Islet precursor cell (in vitro differentiated cells): ENCODE results near the gene ZSCAN25.
"Not testable (repeated sequence)": the region's sequence is repeated elsewhere in the genome, so short reads cannot be mapped to it uniquely, and the experiment has no call there.

ENCODE experiments used
- DNase-seq: peaks from one replicate; pipeline ENCODE4 v3.0.0-alpha.2; 2018

ZSCAN25 gene

GRCh38 chr7:99651290-99651689, 34.5 kb downstream of the ZSCAN25 start:
- DNase-seq: no peak

GRCh38 chr7:99652671-99653070, 35.9 kb downstream of the ZSCAN25 start:
- no peak for DNase-seq

GRCh38 chr7:99653269-99653668, 36.5 kb downstream of the ZSCAN25 start:
- DNase-seq: not testable (repeated sequence)

- DNase-seq: peak; percentile 66
Measured at GRCh38 chr7:99653754-99654153, 37.0 kb downstream of the ZSCAN25 start.

GRCh38 chr7:99654626-99655025, 37.9 kb downstream of the ZSCAN25 start:
- not testable (repeated sequence) for DNase-seq

GRCh38 chr7:99657879-99658278, 41.1 kb downstream of the ZSCAN25 start:
- not testable (repeated sequence) for DNase-seq

GRCh38 chr7:99665312-99666012, 48.7 kb downstream of the ZSCAN25 start:
- no peak for DNase-seq

GRCh38 chr7:99666013-99666395, 49.3 kb downstream of the ZSCAN25 start:
- DNase-seq: no peak

GRCh38 chr7:99667179-99667578, 50.4 kb downstream of the ZSCAN25 start:
- no peak for DNase-seq

- no peak for DNase-seq
Measured at GRCh38 chr7:99668541-99668940, 51.8 kb downstream of the ZSCAN25 start.

GRCh38 chr7:99669782-99670181, 53.0 kb downstream of the ZSCAN25 start:
- DNase-seq: no peak

GRCh38 chr7:99672573-99672972, 55.8 kb downstream of the ZSCAN25 start:
- no peak for DNase-seq

- no peak for DNase-seq
Measured at GRCh38 chr7:99674995-99675742, 58.4 kb downstream of the ZSCAN25 start.

- no peak for DNase-seq
Measured at GRCh38 chr7:99677013-99677647, 60.4 kb downstream of the ZSCAN25 start.

GRCh38 chr7:99677648-99678045, 60.9 kb downstream of the ZSCAN25 start:
- no peak for DNase-seq

GRCh38 chr7:99679032-99679399, 62.3 kb downstream of the ZSCAN25 start:
- peak; percentile 59 for DNase-seq

- DNase-seq: no peak
Measured at GRCh38 chr7:99679400-99680191, 62.9 kb downstream of the ZSCAN25 start, which contains the start of gene CYP3A5. TSS of gene CYP3A5 (minus strand) at chr7:99679996. CDS start at chr7:99679896, 100 bp downstream.
